NCI-H345 treated with DMSO at 0.1 percent for 48 hours (cell line): ENCODE measurements around the gene PLSCR5.
A peak's percentile ranks its signal among the peaks of the same experiment; 100 is the strongest.

ENCODE experiments used
- DNase-seq: peaks from one replicate; lab custom pipeline; 2025; ENCODE audit not compliant: unreplicated experiment; lab: John Stamatoyannopoulos, UW

The PLSCR5 gene

GRCh38 chr3:146605106-146605505 lies at the start of gene PLSCR5:
PLSCR5 (minus strand) TSS chr3:146605346; CDS start chr3:146605212, 134 bp downstream.
- no peak for DNase-seq

DNA sequence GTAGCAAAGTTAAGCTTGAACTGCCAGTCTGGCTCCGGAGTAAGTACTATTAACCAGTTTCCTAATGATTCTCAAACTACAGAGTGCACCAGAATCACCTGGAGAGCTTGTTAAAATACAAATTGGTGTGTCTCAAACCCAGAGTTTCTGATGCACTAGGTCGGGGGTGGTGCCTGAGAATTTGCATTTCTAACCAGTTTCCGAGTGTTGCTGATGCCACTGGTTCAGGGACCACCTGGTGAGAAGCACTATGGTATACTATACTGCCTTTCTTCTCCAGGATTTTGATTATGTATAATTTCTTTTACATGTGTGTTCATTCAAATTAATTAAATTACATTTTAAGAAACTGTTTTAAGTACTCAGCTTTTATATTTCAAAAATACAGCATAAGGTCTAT lies 48.8 kb upstream of the PLSCR5 start:
- DNase-seq: no peak

DNA sequence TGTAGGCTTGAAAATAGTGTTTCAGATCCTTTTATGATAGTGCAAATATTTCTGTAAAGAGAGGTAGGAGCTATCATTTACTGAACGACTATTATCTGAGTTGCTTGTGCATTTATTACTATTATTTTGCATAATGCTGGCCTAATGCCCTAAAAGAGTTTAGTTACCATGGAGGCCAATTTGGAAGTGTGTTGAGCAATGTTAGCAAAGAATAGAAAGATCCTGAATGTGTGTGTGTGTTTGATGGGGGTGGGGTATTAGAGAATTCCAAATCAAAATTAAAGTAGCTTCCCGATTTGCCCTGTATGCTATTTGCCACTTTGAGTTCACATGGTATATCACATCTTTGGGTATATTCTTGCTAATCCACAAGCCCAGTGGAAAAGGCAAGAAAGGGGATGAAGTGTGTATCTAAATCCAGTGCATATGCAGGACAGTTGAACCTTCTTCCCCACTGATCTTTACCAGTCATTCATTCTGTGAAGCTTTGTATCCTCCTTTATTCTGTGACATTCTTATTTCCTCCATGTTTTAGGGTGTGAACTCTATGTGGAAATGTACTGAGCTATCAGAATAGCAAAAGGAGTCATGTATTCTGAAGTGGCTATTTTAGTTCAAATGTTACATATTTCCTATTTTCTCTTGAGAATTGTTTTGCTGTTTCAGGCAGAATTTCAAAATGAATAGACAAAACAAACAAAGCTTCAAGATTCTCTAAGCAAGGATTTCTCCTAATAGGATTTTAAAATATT lies 45.7 kb upstream of the PLSCR5 start:
- no peak for DNase-seq

- peak; percentile 46 for DNase-seq
These were observed 41.1 kb upstream of the PLSCR5 start for GRCh38 chr3:146646261-146646660.

GRCh38 chr3:146640955-146641867 lies 36.1 kb upstream of the PLSCR5 start:
- DNase-seq: peak; percentile 31

DNA sequence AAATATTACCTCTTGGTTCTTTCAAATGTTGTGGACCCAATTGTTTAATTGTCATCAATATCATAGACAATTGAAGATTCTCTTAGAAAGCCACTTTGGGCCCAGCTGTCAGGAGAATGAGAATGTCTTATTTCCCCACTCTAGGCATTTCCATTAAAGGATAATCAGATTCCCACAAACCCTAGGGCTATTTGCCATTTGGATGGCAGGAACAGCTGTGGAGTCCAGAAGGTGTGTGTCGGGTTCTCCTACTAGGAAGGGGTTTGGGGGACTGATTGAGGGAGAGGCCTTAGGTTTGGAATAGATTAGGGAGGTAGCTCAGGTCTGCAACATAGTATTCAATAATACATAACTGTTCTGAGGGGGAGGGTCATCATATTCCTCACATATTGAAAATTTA lies 35.2 kb upstream of the PLSCR5 start:
- DNase-seq: no peak

DNA sequence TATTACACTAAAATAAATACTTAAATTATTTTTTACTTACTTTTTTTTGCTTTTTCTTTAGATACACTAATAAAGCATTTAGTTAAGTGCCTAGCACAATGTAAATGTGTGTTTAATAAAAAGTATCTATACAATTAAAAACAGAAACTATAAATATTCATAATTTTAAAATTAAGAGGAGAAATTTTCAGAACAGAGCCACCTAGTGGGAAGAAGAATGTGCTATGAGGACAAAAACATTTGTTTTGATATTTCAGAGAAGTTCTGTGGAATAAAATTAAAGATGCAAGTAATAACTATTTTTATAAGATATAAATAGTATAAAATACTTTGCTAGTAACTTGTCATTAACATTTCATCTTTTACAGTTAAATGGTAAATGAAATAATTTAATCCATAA lies 33.6 kb upstream of the PLSCR5 start:
- no peak for DNase-seq

DNA sequence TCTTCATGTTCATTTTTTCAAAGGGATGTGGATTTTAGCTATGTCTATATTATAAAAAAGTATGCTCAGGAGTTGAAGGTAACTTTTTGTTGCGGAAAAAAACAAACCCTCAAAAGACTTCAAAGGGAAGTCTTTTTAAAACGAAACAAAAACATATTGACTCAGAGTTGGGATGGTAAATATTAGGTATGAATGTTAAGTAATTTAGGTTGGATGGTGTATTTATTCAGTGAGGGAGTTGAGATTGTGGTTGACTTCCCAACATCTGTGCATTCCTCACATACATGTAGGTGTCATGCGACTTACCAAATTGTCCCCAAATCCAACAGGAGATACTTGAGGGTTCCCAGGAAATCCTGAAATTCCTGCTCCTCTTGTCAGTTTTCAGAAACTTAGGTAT lies 32.7 kb upstream of the PLSCR5 start:
- DNase-seq: no peak

GRCh38 chr3:146636881-146637280 lies 31.7 kb upstream of the PLSCR5 start:
- no peak for DNase-seq

- no peak for DNase-seq
These were observed 29.2 kb upstream of the PLSCR5 start for GRCh38 chr3:146634346-146634745.

DNA sequence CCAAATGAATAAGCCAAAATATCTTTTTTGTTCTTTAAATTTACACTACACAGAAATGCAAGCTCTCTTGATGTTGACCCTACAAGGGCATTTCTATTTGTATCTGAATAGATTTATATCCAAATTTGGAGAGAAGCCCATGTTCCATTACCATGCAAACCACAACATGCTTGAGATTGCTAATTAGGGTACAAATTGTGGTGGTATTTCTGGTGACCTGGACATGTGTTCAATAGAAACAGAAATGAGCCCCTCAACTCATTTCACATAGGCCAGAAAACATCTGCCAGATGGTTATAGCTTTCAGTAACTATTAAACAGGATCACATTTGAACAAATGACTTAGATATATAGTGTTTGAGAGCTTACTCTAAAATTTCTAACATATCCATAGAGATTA lies 23.5 kb upstream of the PLSCR5 start:
- no peak for DNase-seq

DNA sequence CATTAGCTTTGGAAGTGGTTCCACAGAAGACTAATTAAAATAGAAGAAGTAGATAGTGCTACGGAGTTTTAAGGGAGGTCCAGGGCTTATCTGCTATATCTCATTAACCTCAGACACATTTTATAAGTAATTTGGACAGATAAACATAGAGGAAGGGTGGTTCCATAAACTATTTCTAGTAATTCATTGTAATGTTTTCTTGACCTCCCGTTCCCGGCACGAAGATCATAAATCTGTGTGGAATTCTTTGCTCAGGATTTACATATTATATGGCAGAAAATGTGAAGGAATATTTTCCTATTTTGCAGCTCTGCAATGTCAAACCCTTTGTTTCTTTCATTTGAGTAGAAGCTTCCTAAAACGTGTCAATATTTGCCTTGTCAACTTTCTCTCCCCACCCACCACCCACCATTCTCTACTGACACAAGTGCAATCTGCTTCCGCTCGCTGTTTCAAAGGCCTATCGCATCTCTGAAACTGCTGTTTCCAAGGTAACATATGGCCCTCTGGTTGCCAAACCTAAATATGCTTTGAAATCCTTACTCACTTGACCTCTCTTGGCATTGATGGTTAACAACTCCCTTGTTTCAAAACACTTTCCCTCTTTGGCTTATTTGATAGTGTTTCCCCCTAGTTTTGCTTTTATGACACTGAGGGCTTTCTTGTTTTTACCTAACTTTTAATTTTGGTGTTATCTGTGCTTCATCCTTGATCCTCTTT lies 21.4 kb upstream of the PLSCR5 start:
- DNase-seq: no peak

GRCh38 chr3:146625186-146625775 lies 20.1 kb upstream of the PLSCR5 start:
- DNase-seq: no peak

DNA sequence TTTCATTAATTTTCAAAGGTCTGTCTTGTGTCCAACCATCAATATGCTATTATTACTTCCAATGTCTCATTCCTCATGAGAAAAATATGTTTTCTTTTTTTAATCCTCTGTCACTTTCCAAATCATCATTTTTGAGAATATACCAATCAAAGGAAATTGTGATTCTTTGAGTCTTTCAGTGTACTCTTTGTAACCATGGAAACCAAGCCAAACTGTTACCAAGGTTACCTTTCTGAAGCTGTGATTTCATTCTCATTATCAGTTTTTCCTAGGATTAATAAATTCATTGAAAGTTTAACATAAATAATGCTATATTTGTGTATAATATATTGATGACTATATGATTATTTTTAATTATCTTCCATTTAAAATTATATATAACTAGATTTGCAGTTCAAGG lies 16.6 kb upstream of the PLSCR5 start:
- no peak for DNase-seq

DNA sequence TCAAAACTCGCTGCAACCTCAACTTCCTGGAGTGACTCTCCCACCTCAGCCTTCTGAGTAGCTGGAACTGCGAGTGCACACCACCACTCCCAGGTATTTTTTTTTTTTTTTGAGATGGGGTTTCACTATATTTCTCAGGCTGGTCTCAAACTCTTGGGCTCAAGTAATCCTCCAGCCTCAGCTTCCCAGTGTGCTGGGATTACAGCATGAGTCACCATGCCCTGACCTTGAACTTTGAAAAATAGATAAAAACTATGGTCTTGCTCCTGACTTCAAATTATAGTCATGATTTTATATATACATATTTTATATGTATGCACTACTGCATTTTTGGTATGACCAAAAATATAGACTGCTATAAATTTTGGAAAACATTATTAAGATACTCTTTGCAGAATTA lies 6.9 kb upstream of the PLSCR5 start:
- DNase-seq: no peak

GRCh38 chr3:146611096-146611495 lies 6.0 kb upstream of the PLSCR5 start:
- no peak for DNase-seq

DNA sequence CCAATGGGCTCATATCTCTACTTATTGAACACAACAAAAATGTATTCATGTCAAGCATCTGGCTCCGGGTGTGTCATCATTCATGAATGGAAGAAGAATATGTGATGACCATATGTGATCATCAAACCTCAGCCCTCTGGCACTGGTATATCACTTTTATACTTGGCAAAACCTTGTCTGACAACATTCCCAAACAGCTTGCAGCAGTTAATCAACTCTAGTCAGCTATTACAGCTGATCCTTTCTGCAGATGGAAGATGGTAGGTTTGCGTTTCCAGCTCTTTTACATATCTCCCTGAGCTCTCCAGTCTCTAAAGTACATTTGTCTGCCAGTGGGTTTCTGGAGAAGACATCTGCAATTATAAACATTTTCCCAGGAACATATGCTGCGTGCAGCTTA lies 6.6 kb downstream of the PLSCR5 start:
- DNase-seq: no peak

DNA sequence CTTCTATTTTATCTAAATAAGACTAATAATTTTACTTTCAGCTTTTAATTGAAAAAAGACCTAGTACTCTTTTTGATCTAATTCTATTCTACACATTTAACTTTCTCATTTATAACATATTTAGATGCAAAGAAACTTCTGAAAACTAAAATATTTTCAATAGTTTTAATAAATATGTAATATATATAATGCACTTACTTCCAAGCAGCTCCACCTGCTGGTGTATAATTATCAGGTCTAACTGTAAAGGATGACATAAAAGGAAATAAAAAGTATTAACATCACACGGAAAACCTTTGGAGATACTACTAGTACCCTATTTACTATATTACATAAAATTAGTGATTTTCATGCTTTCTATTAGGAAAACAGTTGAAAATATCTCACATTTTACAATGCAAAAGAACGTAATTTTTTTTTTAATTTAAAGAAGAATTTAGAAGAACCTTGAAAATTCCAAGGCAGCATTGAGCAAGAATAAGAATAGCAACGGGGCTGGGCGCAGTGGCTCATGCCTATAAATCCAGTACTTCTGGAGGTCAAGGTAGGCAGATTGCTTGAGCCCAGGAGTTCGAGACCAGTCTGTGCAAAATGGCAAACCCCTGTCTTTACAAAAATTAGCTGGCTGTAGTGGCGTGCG lies 10.2 kb downstream of the PLSCR5 start:
- no peak for DNase-seq

DNA sequence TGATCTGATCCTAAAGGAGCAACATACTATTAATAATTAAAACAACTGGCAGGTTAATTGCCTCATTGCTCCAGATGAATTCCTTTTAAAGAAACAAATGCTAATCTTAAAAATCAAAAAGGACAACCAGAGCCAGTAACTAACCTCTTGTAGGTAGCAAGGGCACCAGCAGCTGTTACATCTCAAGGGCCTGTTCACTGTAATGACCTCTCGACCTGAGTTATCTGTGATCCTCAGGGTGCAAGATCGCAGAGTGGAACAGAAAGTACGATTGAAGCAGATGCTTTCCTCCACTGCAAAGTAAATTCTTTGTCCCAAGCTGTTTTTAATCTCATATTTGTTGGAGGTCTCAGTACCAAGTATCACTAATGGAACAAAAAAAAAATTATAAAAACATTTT lies 11.4 kb downstream of the PLSCR5 start:
- DNase-seq: no peak

GRCh38 chr3:146590521-146590920 lies 14.6 kb downstream of the PLSCR5 start:
- no peak for DNase-seq
